ENCODE results near the gene ALDH8A1.

Gene ALDH8A1

DNA sequence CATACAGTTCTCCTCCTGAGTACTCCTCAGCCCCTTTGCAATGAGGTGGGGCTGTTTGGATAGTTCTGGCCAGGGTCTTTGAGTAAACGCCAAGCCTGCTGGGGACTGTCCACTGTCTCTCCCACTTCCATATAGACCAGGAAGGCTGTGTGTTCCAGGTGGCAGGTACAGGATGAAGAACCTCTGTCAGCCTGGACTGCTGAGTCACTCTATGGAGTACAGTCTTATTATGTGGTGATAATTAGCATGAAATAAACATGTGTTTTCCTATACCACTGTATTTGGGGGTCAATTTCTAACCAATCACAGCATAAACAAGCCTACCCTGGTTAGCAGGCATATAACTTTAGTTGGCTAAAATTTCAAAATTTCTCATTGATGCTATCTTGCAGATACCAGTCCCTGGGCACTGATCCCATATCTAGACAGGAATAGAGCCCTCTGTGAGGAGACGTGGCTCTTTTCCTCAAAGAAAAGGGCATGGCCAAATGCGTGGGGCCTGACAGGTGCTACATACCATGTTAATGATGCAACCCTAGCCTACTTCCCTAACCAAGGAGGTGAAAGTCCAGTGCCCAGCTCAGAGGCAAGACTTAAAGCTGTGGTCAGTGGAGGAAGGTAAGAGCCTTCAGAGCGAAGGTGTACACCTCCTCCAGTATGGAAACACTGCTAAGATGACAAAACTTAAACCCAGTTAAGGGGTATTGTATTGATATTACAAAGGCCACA lies 4.5 kb upstream of the ALDH8A1 start:
- no peak for TF ChIP-seq CTCF (IDR thresholded peaks at IDR 0.05; ENCODE audit: low read depth, low read length, missing control alignments)
- DNase-seq (ENCODE audit: low read depth): no peak
- H3K4me3 ChIP-seq (ENCODE audit: low read depth, low read length): no peak overlapping the region

GRCh38 chr6:134951494-134952263 lies 1.8 kb upstream of the ALDH8A1 start:
- DNase-seq (ENCODE audit: low read depth): no peak
- TF ChIP-seq CTCF (IDR thresholded peaks at IDR 0.05; ENCODE audit: low read depth, low read length, missing control alignments): no peak
- H3K4me3 ChIP-seq (ENCODE audit: low read depth, low read length): no peak overlapping the region

- no peak for TF ChIP-seq CTCF (IDR thresholded peaks at IDR 0.05; ENCODE audit: low read depth, low read length, missing control alignments)
- no peak for DNase-seq (ENCODE audit: low read depth)
- H3K4me3 ChIP-seq (ENCODE audit: low read depth, low read length): no peak overlapping the region
Measured at GRCh38 chr6:134950482-134950881, 581 bp upstream of the ALDH8A1 start.

DNA sequence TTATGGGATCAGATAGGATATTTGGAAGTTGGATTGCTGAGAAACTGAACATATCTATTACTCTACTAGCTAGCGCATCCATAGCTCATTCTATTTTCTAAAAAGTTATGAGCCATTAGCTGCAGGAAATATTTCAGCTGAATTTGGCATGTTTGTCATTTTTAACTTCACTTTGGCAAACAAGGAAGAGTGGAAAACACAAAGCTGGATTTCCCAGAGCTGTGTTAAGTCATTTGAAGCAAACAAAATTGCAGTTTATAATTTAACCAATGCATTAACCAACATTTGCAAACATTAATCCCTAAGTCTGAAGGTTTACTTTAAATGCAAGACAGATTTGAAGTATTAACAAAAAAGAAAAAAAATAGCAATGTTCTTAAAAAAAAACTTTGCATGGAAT lies 1.2 kb downstream of the ALDH8A1 start:
- no peak overlapping the region for H3K4me3 ChIP-seq (ENCODE audit: low read depth, low read length)
- no peak for DNase-seq (ENCODE audit: low read depth)
- no peak for TF ChIP-seq CTCF (IDR thresholded peaks at IDR 0.05; ENCODE audit: low read depth, low read length, missing control alignments)

GRCh38 chr6:134948142-134948541 lies 1.8 kb downstream of the ALDH8A1 start:
- no peak overlapping the region for H3K4me3 ChIP-seq (ENCODE audit: low read depth, low read length)
- DNase-seq (ENCODE audit: low read depth): no peak
- TF ChIP-seq CTCF (IDR thresholded peaks at IDR 0.05; ENCODE audit: low read depth, low read length, missing control alignments): no peak

DNA sequence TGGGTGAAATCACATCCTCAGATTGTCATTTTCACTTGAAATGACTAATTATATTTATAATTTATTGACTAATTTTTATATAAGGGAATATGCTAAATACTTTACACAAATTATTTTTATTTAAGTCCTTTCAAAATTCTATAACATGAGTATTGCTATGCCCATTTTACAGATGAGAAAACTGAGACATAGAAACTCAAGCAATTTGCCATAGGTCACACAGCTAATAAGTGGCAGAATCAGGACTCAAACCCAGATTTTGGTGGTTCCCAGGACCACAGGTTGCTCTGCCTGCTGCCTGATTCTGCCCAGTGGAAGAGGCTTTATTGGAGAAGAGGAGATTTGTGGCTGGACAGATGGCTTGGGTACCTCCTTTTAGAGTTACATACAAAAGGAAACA lies 4.9 kb downstream of the ALDH8A1 start:
- no peak overlapping the region for H3K4me3 ChIP-seq (ENCODE audit: low read depth, low read length)
- DNase-seq (ENCODE audit: low read depth): no peak
- TF ChIP-seq CTCF (IDR thresholded peaks at IDR 0.05; ENCODE audit: low read depth, low read length, missing control alignments): no peak

Data from GM12864 (cell line).